ENCODE measurements around the gene CDC25A.
"Not testable (repeated sequence)": the region's sequence is repeated elsewhere in the genome, so short reads cannot be mapped to it uniquely, and the experiment has no call there.

The CDC25A gene

GRCh38 chr3:48188266-48189201 is at the start of gene CDC25A:
TSS of gene CDC25A (minus strand) at chr3:48188417. CDS start at chr3:48187947, 470 bp downstream.
- peak; percentile 99 for DNase-seq (ENCODE audit: low read depth)

GRCh38 chr3:48236531-48236930 is 48.3 kb upstream of the CDC25A start:
- DNase-seq (ENCODE audit: low read depth), result no peak

- DNase-seq (ENCODE audit: low read depth), result no peak
Measured at GRCh38 chr3:48233542-48233941, 45.3 kb upstream of the CDC25A start.

- DNase-seq (ENCODE audit: low read depth), result peak; percentile 74
Measured at GRCh38 chr3:48232734-48233133, 44.5 kb upstream of the CDC25A start.

- DNase-seq (ENCODE audit: low read depth), result no peak
Measured at GRCh38 chr3:48232232-48232631, 44.0 kb upstream of the CDC25A start.

GRCh38 chr3:48226939-48227338 is 38.7 kb upstream of the CDC25A start:
- no peak for DNase-seq (ENCODE audit: low read depth)

- no peak for DNase-seq (ENCODE audit: low read depth)
Measured at GRCh38 chr3:48225587-48225986, 37.4 kb upstream of the CDC25A start.

- peak; percentile 49 for DNase-seq (ENCODE audit: low read depth)
Measured at GRCh38 chr3:48222616-48223513, 34.6 kb upstream of the CDC25A start, which contains the start of gene CAMP. TSS of gene CAMP (plus strand) at chr3:48223495. CDS start at chr3:48223512, 17 bp downstream.

GRCh38 chr3:48220746-48221145 is 32.5 kb upstream of the CDC25A start:
- DNase-seq (ENCODE audit: low read depth), result no peak

GRCh38 chr3:48219543-48219942 is 31.3 kb upstream of the CDC25A start:
- DNase-seq (ENCODE audit: low read depth), result peak; percentile 10

GRCh38 chr3:48218537-48218936 is 30.3 kb upstream of the CDC25A start:
- DNase-seq (ENCODE audit: low read depth), result no peak

GRCh38 chr3:48217449-48217848 is 29.2 kb upstream of the CDC25A start:
- DNase-seq (ENCODE audit: low read depth), result no peak

GRCh38 chr3:48215876-48216275 is 27.7 kb upstream of the CDC25A start:
- no peak for DNase-seq (ENCODE audit: low read depth)

GRCh38 chr3:48215466-48215865 is 27.2 kb upstream of the CDC25A start:
- DNase-seq (ENCODE audit: low read depth), result no peak

GRCh38 chr3:48215019-48215418 is 26.8 kb upstream of the CDC25A start:
- no peak for DNase-seq (ENCODE audit: low read depth)

- no peak for DNase-seq (ENCODE audit: low read depth)
Measured at GRCh38 chr3:48214225-48214624, 26.0 kb upstream of the CDC25A start.

- not testable (repeated sequence) for DNase-seq (ENCODE audit: low read depth)
Measured at GRCh38 chr3:48211776-48212175, 23.6 kb upstream of the CDC25A start.

GRCh38 chr3:48210534-48210933 is 22.3 kb upstream of the CDC25A start:
- DNase-seq (ENCODE audit: low read depth), result not testable (repeated sequence)

- no peak for DNase-seq (ENCODE audit: low read depth)
Measured at GRCh38 chr3:48209445-48209844, 21.2 kb upstream of the CDC25A start.

- DNase-seq (ENCODE audit: low read depth), result no peak
Measured at GRCh38 chr3:48208076-48208475, 19.9 kb upstream of the CDC25A start.

- DNase-seq (ENCODE audit: low read depth), result no peak
Measured at GRCh38 chr3:48202632-48203031, 14.4 kb upstream of the CDC25A start.

- no peak for DNase-seq (ENCODE audit: low read depth)
Measured at GRCh38 chr3:48199117-48199516, 10.9 kb upstream of the CDC25A start.

GRCh38 chr3:48196611-48197010 is 8.4 kb upstream of the CDC25A start:
- DNase-seq (ENCODE audit: low read depth), result no peak
